Measurements from ENCODE around the gene GLRA2.
"Not testable (repeated sequence)": the region's sequence is repeated elsewhere in the genome, so short reads cannot be mapped to it uniquely, and the experiment has no call there.

The GLRA2 gene

GRCh38 chrX:14590693-14591424, 61.5 kb downstream of the GLRA2 start:
- in situ Hi-C loops (cut with HindIII; ENCODE audit: low sequenced_read_pairs) = no loop called here

- in situ Hi-C loops (cut with HindIII; ENCODE audit: low sequenced_read_pairs) = no loop called here
Measured at GRCh38 chrX:14591976-14592375, 62.6 kb downstream of the GLRA2 start.

- in situ Hi-C loops (cut with HindIII; ENCODE audit: low sequenced_read_pairs) = no loop called here
Measured at GRCh38 chrX:14594521-14594920, 65.2 kb downstream of the GLRA2 start.

GRCh38 chrX:14598330-14598729, 69.0 kb downstream of the GLRA2 start:
- in situ Hi-C loops (cut with HindIII; ENCODE audit: low sequenced_read_pairs) = no loop called here

GRCh38 chrX:14607446-14607985, 78.2 kb downstream of the GLRA2 start:
- in situ Hi-C loops (cut with HindIII; ENCODE audit: low sequenced_read_pairs) = no loop called here

GRCh38 chrX:14612450-14612849, 83.1 kb downstream of the GLRA2 start:
- in situ Hi-C loops (cut with HindIII; ENCODE audit: low sequenced_read_pairs) = not testable (repeated sequence)

GRCh38 chrX:14616301-14616700, 87.0 kb downstream of the GLRA2 start:
- in situ Hi-C loops (cut with HindIII; ENCODE audit: low sequenced_read_pairs) = no loop called here

GRCh38 chrX:14616836-14617235, 87.5 kb downstream of the GLRA2 start:
- in situ Hi-C loops (cut with HindIII; ENCODE audit: low sequenced_read_pairs) = no loop called here

GRCh38 chrX:14618177-14618965, 89.0 kb downstream of the GLRA2 start:
- in situ Hi-C loops (cut with HindIII; ENCODE audit: low sequenced_read_pairs) = no loop called here

GRCh38 chrX:14630733-14631132, 101.4 kb downstream of the GLRA2 start:
- in situ Hi-C loops (cut with HindIII; ENCODE audit: low sequenced_read_pairs) = no loop called here

- in situ Hi-C loops (cut with HindIII; ENCODE audit: low sequenced_read_pairs) = no loop called here
Measured at GRCh38 chrX:14641681-14642655, 112.6 kb downstream of the GLRA2 start.

- in situ Hi-C loops (cut with HindIII; ENCODE audit: low sequenced_read_pairs) = no loop called here
Measured at GRCh38 chrX:14660970-14661369, 131.6 kb downstream of the GLRA2 start.

GRCh38 chrX:14670819-14671218, 141.5 kb downstream of the GLRA2 start:
- in situ Hi-C loops (cut with HindIII; ENCODE audit: low sequenced_read_pairs) = no loop called here

GRCh38 chrX:14672611-14673172, 143.4 kb downstream of the GLRA2 start:
- in situ Hi-C loops (cut with HindIII; ENCODE audit: low sequenced_read_pairs) = no loop called here

GRCh38 chrX:14673236-14673635, 143.9 kb downstream of the GLRA2 start:
- in situ Hi-C loops (cut with HindIII; ENCODE audit: low sequenced_read_pairs) = no loop called here

- in situ Hi-C loops (cut with HindIII; ENCODE audit: low sequenced_read_pairs) = no loop called here
Measured at GRCh38 chrX:14673764-14674163, 144.4 kb downstream of the GLRA2 start.

GRCh38 chrX:14675500-14675899, 146.2 kb downstream of the GLRA2 start:
- in situ Hi-C loops (cut with HindIII; ENCODE audit: low sequenced_read_pairs) = no loop called here

GRCh38 chrX:14676431-14676830, 147.1 kb downstream of the GLRA2 start:
- in situ Hi-C loops (cut with HindIII; ENCODE audit: low sequenced_read_pairs) = no loop called here

GRCh38 chrX:14688331-14688730, 159.0 kb downstream of the GLRA2 start:
- in situ Hi-C loops (cut with HindIII; ENCODE audit: low sequenced_read_pairs) = not testable (repeated sequence)

- in situ Hi-C loops (cut with HindIII; ENCODE audit: low sequenced_read_pairs) = no loop called here
Measured at GRCh38 chrX:14690553-14690952, 161.2 kb downstream of the GLRA2 start.
